ENCODE data around the gene PLS3.
A peak's percentile ranks its signal among the peaks of the same experiment; 100 is the strongest.

Gene PLS3

GRCh38 chrX:115547448-115547847 is 13.5 kb upstream of the PLS3 start:
- H3K9me3 ChIP-seq (ENCODE audit: control insufficient read depth, low read length), result no peaks in the 10 kb centered on the region
- no peak overlapping the region for H3K9ac ChIP-seq (ENCODE audit: low read length)
- no peaks in the 10 kb centered on the region for H3K36me3 ChIP-seq (ENCODE audit: control insufficient read depth, insufficient read depth, low read length)
- H3K27me3 ChIP-seq (ENCODE audit: control insufficient read depth, insufficient read depth, low read length), result no peaks in the 10 kb centered on the region
- no peak overlapping the region for H3K4me3 ChIP-seq (ENCODE audit: low read length)
- no peaks in the 10 kb centered on the region for H3K4me1 ChIP-seq (ENCODE audit: control insufficient read depth, insufficient read depth, low read length)

- Histone ChIP-seq H3K36me3 (ENCODE audit: control insufficient read depth, insufficient read depth, low read length) (no peaks in the 10 kb centered on the region), H3K4me1 (ENCODE audit: control insufficient read depth, insufficient read depth, low read length) (no peaks in the 10 kb centered on the region), H3K27me3 (ENCODE audit: control insufficient read depth, insufficient read depth, low read length) (no peaks in the 10 kb centered on the region), H3K4me3 (ENCODE audit: low read length) (no peak overlapping the region), H3K9ac (ENCODE audit: low read length) (no peak overlapping the region), H3K9me3 (ENCODE audit: control insufficient read depth, low read length) (no peaks in the 10 kb centered on the region)
Measured at GRCh38 chrX:115549008-115549407, 12.0 kb upstream of the PLS3 start.

- Histone ChIP-seq H3K27me3 (ENCODE audit: control insufficient read depth, insufficient read depth, low read length) (no peaks in the 10 kb centered on the region), H3K9ac (ENCODE audit: low read length) (no peak overlapping the region), H3K4me1 (ENCODE audit: control insufficient read depth, insufficient read depth, low read length) (no peaks in the 10 kb centered on the region), H3K4me3 (ENCODE audit: low read length) (no peak overlapping the region), H3K9me3 (ENCODE audit: control insufficient read depth, low read length) (no peaks in the 10 kb centered on the region), H3K36me3 (ENCODE audit: control insufficient read depth, insufficient read depth, low read length) (no peaks in the 10 kb centered on the region)
Measured at GRCh38 chrX:115553171-115553570, 7.8 kb upstream of the PLS3 start.

GRCh38 chrX:115559672-115560071 is 1.3 kb upstream of the PLS3 start:
- Histone ChIP-seq H3K36me3 (ENCODE audit: control insufficient read depth, insufficient read depth, low read length) (no peaks in the 10 kb centered on the region), H3K9me3 (ENCODE audit: control insufficient read depth, low read length) (no peaks in the 10 kb centered on the region), H3K4me3 (ENCODE audit: low read length) (no peak overlapping the region), H3K9ac (ENCODE audit: low read length) (no peak overlapping the region), H3K27me3 (ENCODE audit: control insufficient read depth, insufficient read depth, low read length) (no peaks in the 10 kb centered on the region), H3K4me1 (ENCODE audit: control insufficient read depth, insufficient read depth, low read length) (peaks cover 7% of the 10 kb centered on the region)

GRCh38 chrX:115560211-115560977 is 580 bp upstream of the PLS3 start:
- peaks cover 7% of the 10 kb centered on the region for H3K4me1 ChIP-seq (ENCODE audit: control insufficient read depth, insufficient read depth, low read length)
- peak overlapping the region; percentile 46 for H3K4me3 ChIP-seq (ENCODE audit: low read length)
- H3K9me3 ChIP-seq (ENCODE audit: control insufficient read depth, low read length), result no peaks in the 10 kb centered on the region
- H3K36me3 ChIP-seq (ENCODE audit: control insufficient read depth, insufficient read depth, low read length), result no peaks in the 10 kb centered on the region
- peak overlapping the region; percentile 84 for H3K9ac ChIP-seq (ENCODE audit: low read length)
- no peaks in the 10 kb centered on the region for H3K27me3 ChIP-seq (ENCODE audit: control insufficient read depth, insufficient read depth, low read length)

- H3K9me3 ChIP-seq (ENCODE audit: control insufficient read depth, low read length), result no peaks in the 10 kb centered on the region
- peaks cover 7% of the 10 kb centered on the region for H3K4me1 ChIP-seq (ENCODE audit: control insufficient read depth, insufficient read depth, low read length)
- no peaks in the 10 kb centered on the region for H3K36me3 ChIP-seq (ENCODE audit: control insufficient read depth, insufficient read depth, low read length)
- H3K9ac ChIP-seq (ENCODE audit: low read length), result peak overlapping the region; percentile 84
- H3K27me3 ChIP-seq (ENCODE audit: control insufficient read depth, insufficient read depth, low read length), result no peaks in the 10 kb centered on the region
- H3K4me3 ChIP-seq (ENCODE audit: low read length), result peak overlapping the region; percentile 46
Measured at GRCh38 chrX:115561605-115562479, 868 bp downstream of the PLS3 start.

GRCh38 chrX:115562480-115562847 is 1.5 kb downstream of the PLS3 start:
- Histone ChIP-seq H3K4me3 (ENCODE audit: low read length) (no peak overlapping the region), H3K9ac (ENCODE audit: low read length) (peak overlapping the region; percentile 84)

GRCh38 chrX:115563633-115564162 is 2.7 kb downstream of the PLS3 start:
- H3K9ac ChIP-seq (ENCODE audit: low read length), result no peak overlapping the region
- H3K4me3 ChIP-seq (ENCODE audit: low read length), result no peak overlapping the region
- H3K27me3 ChIP-seq (ENCODE audit: control insufficient read depth, insufficient read depth, low read length), result no peaks in the 10 kb centered on the region
- H3K4me1 ChIP-seq (ENCODE audit: control insufficient read depth, insufficient read depth, low read length), result peaks cover 7% of the 10 kb centered on the region
- no peaks in the 10 kb centered on the region for H3K36me3 ChIP-seq (ENCODE audit: control insufficient read depth, insufficient read depth, low read length)
- H3K9me3 ChIP-seq (ENCODE audit: control insufficient read depth, low read length), result no peaks in the 10 kb centered on the region

More at GRCh38 chrX:115562480-115562847, 1.5 kb downstream of the PLS3 start:
- H3K36me3 ChIP-seq (ENCODE audit: control insufficient read depth, insufficient read depth, low read length), result no peaks in the 10 kb centered on the region
- no peaks in the 10 kb centered on the region for H3K9me3 ChIP-seq (ENCODE audit: control insufficient read depth, low read length)
- H3K27me3 ChIP-seq (ENCODE audit: control insufficient read depth, insufficient read depth, low read length), result no peaks in the 10 kb centered on the region
- peaks cover 7% of the 10 kb centered on the region for H3K4me1 ChIP-seq (ENCODE audit: control insufficient read depth, insufficient read depth, low read length)

- Histone ChIP-seq H3K4me3 (ENCODE audit: low read length) (no peak overlapping the region), H3K9ac (ENCODE audit: low read length) (no peak overlapping the region)
Measured at GRCh38 chrX:115564243-115564642, 3.3 kb downstream of the PLS3 start.

GRCh38 chrX:115565888-115566287 is 4.9 kb downstream of the PLS3 start:
- no peak overlapping the region for H3K4me3 ChIP-seq (ENCODE audit: low read length)
- no peaks in the 10 kb centered on the region for H3K9me3 ChIP-seq (ENCODE audit: control insufficient read depth, low read length)
- no peaks in the 10 kb centered on the region for H3K36me3 ChIP-seq (ENCODE audit: control insufficient read depth, insufficient read depth, low read length)
- H3K9ac ChIP-seq (ENCODE audit: low read length), result no peak overlapping the region
- no peaks in the 10 kb centered on the region for H3K27me3 ChIP-seq (ENCODE audit: control insufficient read depth, insufficient read depth, low read length)
- H3K4me1 ChIP-seq (ENCODE audit: control insufficient read depth, insufficient read depth, low read length), result no peaks in the 10 kb centered on the region

More at GRCh38 chrX:115564243-115564642, 3.3 kb downstream of the PLS3 start:
- H3K36me3 ChIP-seq (ENCODE audit: control insufficient read depth, insufficient read depth, low read length), result no peaks in the 10 kb centered on the region
- no peaks in the 10 kb centered on the region for H3K9me3 ChIP-seq (ENCODE audit: control insufficient read depth, low read length)
- peaks cover 7% of the 10 kb centered on the region for H3K4me1 ChIP-seq (ENCODE audit: control insufficient read depth, insufficient read depth, low read length)
- H3K27me3 ChIP-seq (ENCODE audit: control insufficient read depth, insufficient read depth, low read length), result no peaks in the 10 kb centered on the region

GRCh38 chrX:115571712-115572111 is 10.7 kb downstream of the PLS3 start:
- Histone ChIP-seq H3K4me3 (ENCODE audit: low read length) (no peak overlapping the region), H3K9me3 (ENCODE audit: control insufficient read depth, low read length) (no peaks in the 10 kb centered on the region), H3K36me3 (ENCODE audit: control insufficient read depth, insufficient read depth, low read length) (no peaks in the 10 kb centered on the region), H3K9ac (ENCODE audit: low read length) (no peak overlapping the region), H3K27me3 (ENCODE audit: control insufficient read depth, insufficient read depth, low read length) (no peaks in the 10 kb centered on the region), H3K4me1 (ENCODE audit: control insufficient read depth, insufficient read depth, low read length) (no peaks in the 10 kb centered on the region)

GRCh38 chrX:115573185-115573584 is 12.2 kb downstream of the PLS3 start:
- Histone ChIP-seq H3K36me3 (ENCODE audit: control insufficient read depth, insufficient read depth, low read length) (no peaks in the 10 kb centered on the region), H3K27me3 (ENCODE audit: control insufficient read depth, insufficient read depth, low read length) (no peaks in the 10 kb centered on the region), H3K9ac (ENCODE audit: low read length) (no peak overlapping the region), H3K4me1 (ENCODE audit: control insufficient read depth, insufficient read depth, low read length) (no peaks in the 10 kb centered on the region), H3K9me3 (ENCODE audit: control insufficient read depth, low read length) (no peaks in the 10 kb centered on the region), H3K4me3 (ENCODE audit: low read length) (no peak overlapping the region)

Data from mucosa of stomach (tissue), 1 donor.